ENCODE results near the gene KRT74. TPM values are rescaled to one million over a fixed set of nuclear protein-coding genes. Genes with fewer than 3 reads are reported as not detected.

KRT74 gene
- total RNA-seq, 1 experiment from 2014 or later = not detected

- in situ Hi-C loops (cut with HindIII; ENCODE audit: low sequenced_read_pairs) = no loop called here
- DNase-seq (ENCODE audit: low spot score) = no peak
Observed at GRCh38 chr12:52543985-52544883, 29.4 kb downstream of the KRT74 start.

DNA sequence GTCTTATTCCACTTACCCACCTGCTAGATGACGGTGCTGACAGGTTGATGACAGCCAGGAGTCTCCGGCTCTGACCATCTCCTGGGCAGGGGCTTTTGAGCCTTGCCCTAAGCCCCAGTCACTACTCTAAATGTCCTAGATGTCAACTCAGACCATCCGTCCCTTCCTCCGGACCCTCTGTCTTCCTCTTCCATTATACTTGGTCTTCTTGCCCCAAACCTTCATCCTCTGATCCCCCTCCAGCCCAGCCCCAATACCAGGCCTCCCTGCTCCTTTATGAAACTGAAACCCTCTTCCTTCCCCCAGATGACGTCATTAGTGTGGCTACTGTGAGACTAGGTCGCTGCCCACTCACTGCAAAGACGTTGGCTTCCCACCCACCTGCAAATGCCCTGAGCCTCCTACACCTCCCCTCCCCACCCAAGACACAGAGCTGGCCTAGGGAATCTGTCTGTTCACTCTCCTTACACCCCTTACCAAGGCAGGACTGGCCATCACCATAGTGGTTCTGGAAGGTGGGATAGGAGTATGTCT lies 30.8 kb downstream of the KRT74 start:
- no peak for DNase-seq (ENCODE audit: low spot score)
- in situ Hi-C loops (cut with HindIII; ENCODE audit: low sequenced_read_pairs) = no loop called here

GRCh38 chr12:52542157-52542556 lies 31.5 kb downstream of the KRT74 start:
- in situ Hi-C loops (cut with HindIII; ENCODE audit: low sequenced_read_pairs) = no loop called here
- DNase-seq (ENCODE audit: low spot score) = no peak

DNA sequence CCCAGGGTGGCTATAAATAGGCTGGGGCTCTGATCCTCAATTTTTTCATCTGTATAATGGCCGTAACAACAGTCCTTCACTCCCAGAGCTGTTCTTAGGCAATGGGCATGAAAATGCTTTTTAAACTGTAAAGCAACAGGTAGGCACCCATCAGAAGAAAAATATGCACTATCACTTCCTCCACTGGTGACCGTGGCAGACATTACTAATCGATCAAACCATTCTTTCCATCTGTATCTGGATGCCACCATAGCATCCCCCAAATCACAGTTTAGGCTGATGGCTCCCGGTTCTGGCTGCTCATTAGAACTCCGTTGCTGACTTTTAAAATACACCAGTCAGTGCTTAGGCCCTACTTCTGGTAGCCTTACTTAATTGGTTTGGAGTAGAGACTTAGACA lies 31.9 kb downstream of the KRT74 start:
- in situ Hi-C loops (cut with HindIII; ENCODE audit: low sequenced_read_pairs) = no loop called here
- no peak for DNase-seq (ENCODE audit: low spot score)

DNA sequence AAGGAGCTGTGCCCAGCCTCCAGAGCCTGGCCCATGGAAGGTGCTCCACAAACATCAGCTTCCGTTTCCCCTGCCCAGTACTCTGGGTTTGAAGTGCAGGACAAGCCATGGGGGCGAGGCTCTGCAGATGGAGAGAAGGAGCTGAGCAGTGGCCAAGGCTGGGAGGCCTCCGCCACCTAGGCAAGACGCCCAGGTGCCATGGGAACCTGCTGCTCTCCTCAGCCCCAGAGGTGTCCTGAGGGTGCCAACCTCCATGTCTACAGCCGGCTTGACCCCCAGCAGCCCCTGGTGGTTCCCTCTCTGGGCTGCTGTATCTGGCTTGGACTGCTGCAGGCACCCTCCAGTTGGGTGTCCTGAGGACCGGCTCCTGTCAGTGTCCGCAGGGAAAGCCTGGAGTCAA lies 33.1 kb downstream of the KRT74 start:
- in situ Hi-C loops (cut with HindIII; ENCODE audit: low sequenced_read_pairs) = no loop called here
- no peak for DNase-seq (ENCODE audit: low spot score)

- in situ Hi-C loops (cut with HindIII; ENCODE audit: low sequenced_read_pairs) = no loop called here
- DNase-seq (ENCODE audit: low spot score) = no peak
Observed at GRCh38 chr12:52539821-52540173, 33.8 kb downstream of the KRT74 start.

DNA sequence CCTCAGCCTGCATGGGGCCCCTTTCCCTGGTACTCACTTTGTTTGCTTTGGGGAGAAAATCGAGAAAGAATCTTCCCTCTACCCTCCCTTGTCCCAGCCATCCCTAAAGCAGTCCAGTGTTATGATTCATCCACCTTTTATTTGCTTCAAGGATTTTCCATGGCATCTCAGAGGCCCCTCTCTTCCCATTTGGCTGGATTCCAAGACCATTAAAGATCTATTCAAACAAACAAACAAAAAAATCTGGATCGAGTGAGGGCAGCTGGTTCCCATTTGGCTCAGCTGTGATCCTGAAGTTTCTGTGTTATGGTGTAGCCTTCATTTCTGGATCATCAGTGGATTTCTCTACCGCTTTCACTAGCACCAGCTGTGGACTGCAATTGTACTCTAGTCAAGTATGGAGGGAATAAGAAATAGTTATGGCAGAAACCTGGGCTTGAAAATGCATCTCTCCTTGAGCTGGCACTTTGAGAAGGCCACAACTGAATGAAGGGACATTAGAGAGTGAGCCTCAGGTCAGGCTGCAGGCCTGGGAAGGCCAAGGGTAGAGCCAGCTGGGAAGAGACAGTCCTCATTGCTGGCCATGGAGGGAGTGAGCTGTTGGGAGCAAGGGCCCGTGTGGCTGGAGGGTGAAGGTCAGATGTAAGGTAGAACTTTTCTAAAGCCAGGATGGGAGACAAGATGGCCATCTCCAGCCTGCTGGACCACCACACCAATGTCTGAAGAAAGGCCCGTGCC lies 34.4 kb downstream of the KRT74 start:
- in situ Hi-C loops (cut with HindIII; ENCODE audit: low sequenced_read_pairs) = no loop called here
- DNase-seq (ENCODE audit: low spot score) = no peak

DNA sequence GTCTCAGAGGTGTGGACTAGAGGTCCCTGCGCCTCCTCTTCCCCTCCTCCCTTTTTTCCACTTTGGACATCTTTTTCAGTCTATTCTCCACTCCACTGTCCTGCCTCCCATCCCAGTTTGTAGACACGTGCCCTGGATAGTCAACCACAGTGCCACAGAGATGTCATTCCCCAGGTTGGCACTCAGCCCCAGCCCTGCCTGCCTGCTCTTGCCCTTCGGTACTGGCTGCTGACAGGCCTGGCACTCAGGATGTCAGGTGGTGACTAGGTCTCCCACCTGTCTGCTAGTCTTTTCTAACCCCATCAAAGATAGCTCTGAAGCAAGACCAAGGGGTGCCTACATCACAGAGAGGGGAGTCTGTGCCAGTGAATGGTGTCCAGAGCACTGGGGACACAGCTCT lies 36.5 kb downstream of the KRT74 start:
- no peak for DNase-seq (ENCODE audit: low spot score)
- in situ Hi-C loops (cut with HindIII; ENCODE audit: low sequenced_read_pairs) = no loop called here

DNA sequence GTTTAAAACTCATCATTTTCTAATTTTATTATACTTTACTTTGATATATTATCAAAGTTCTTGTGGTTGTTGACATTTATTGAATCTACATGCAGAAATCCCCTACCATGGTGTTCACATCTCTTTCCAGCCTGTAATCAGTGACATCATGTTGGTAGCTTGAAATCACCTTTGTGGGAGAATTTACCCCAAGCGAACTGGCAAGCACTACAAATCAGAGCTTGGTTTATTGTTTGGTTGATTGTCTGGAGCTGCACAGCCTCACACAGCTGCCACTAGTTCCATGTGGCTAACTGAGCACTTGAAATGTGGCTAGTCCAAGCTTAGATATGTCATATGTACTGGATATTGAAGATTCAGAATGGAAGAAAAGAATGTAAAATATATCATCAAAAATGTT lies 38.1 kb downstream of the KRT74 start:
- in situ Hi-C loops (cut with HindIII; ENCODE audit: low sequenced_read_pairs) = no loop called here
- no peak for DNase-seq (ENCODE audit: low spot score)

GRCh38 chr12:52534482-52534881 lies 39.2 kb downstream of the KRT74 start:
- no peak for DNase-seq (ENCODE audit: low spot score)
- in situ Hi-C loops (cut with HindIII; ENCODE audit: low sequenced_read_pairs) = no loop called here

DNA sequence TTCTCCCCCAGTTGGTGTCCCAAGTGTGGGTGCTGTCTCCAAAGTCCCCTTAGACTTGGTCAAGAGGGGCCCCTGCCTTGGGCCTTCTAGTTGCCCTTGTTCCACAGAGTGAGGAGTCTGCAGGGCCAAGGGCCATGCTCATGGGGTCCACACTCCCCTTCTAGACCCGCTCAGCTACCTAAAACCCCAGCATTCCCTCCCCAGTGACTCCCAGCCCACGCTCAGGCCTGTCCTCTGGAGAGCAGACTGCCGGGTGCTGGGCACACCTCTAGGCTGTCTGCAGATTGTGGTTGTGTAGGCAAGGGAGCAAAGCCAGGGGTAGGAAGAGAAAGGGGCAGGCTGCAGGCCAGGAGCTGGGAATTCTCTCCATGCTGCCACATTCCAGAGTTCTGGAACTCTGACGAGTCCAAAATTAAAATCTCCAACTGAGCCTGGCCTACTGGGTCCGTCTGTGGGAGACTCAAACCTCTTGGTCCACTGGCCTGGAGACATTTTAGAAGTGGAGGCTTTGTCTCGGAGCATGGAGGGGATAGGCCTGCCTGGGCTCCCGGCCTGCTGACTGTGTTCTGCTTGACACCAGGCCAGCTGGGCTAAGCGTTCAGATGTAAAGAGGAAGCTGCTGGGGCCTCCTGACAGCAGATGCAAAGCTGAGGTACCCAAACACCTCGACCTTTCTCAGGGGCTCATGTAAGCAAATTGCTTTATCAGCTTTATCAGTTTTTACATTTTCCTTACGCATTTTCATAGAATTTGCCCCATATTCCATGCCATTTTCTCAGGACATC lies 39.8 kb downstream of the KRT74 start:
- DNase-seq (ENCODE audit: low spot score) = no peak
- in situ Hi-C loops (cut with HindIII; ENCODE audit: low sequenced_read_pairs) = no loop called here

GRCh38 chr12:52532636-52533035 lies 41.0 kb downstream of the KRT74 start:
- no peak for DNase-seq (ENCODE audit: low spot score)
- in situ Hi-C loops (cut with HindIII; ENCODE audit: low sequenced_read_pairs) = no loop called here

GRCh38 chr12:52531566-52532300 lies 41.9 kb downstream of the KRT74 start:
- DNase-seq (ENCODE audit: low spot score) = no peak
- in situ Hi-C loops (cut with HindIII; ENCODE audit: low sequenced_read_pairs) = no loop called here

- in situ Hi-C loops (cut with HindIII; ENCODE audit: low sequenced_read_pairs) = no loop called here
- no peak for DNase-seq (ENCODE audit: low spot score)
Observed at GRCh38 chr12:52530905-52531304, 42.7 kb downstream of the KRT74 start.

DNA sequence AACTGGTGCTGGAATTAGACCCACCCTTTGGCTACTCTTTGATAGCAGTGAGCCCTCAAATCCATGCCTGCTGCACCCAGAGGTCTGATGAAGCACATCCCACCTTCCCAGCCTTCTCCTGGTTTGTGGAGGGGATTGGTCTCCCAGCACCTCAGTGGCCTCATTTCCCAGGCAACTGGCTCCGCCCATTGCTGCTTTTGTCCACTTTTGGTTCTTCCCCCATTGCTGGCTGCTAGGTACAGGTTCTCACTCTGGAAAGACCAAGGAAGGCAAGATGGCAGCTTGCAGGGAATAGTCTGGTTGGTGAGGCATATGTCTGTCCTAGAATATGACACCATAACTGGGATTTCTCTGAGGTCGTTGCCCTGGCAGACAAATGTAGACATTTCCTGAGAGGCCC lies 43.3 kb downstream of the KRT74 start:
- in situ Hi-C loops (cut with HindIII; ENCODE audit: low sequenced_read_pairs) = no loop called here
- DNase-seq (ENCODE audit: low spot score) = no peak

DNA sequence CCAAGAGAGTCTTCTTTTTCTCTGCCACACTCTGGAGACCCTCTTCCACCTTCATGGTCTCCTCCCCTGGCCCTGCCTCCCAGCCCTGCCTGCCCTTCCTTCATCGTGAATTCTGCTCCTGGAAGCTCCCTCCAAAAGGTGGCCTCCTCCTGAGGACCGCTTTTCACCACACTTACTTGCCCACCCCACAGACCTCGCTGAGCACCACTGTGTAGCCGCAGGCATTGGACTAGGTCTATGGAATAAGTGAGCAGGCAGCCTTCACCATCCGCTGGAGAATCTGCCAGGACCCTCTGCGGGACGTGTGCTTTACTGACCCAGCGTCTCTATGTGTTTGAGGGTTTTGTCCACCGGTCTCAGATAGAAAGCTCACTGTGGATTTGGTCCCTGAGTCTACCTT lies 43.8 kb downstream of the KRT74 start:
- in situ Hi-C loops (cut with HindIII; ENCODE audit: low sequenced_read_pairs) = no loop called here
- DNase-seq (ENCODE audit: low spot score) = no peak

- DNase-seq (ENCODE audit: low spot score) = no peak
- in situ Hi-C loops (cut with HindIII; ENCODE audit: low sequenced_read_pairs) = no loop called here
Observed at GRCh38 chr12:52529417-52529816, 44.2 kb downstream of the KRT74 start.

GRCh38 chr12:52528641-52529143 lies 45.0 kb downstream of the KRT74 start:
- in situ Hi-C loops (cut with HindIII; ENCODE audit: low sequenced_read_pairs) = no loop called here
- DNase-seq (ENCODE audit: low spot score) = no peak

Data from G401 (cell line).